GM10266 (cell line): ENCODE data around the gene NTRK2.

Experiments used
- DNase-seq: peaks from one replicate; pipeline ENCODE4 v3.0.0; 2012; ENCODE audit errors: extremely low spot score
- TF ChIP-seq, protein P1 (sequence below): IDR thresholded peaks from 2 replicates; pipeline ENCODE4 v1.5.1; 2012; ENCODE audit warnings: mild to moderate bottlenecking, low read depth; ENCODE audit not compliant: control insufficient read depth, insufficient read depth; ENCODE audit errors: missing control alignments

NTRK2 gene

DNA sequence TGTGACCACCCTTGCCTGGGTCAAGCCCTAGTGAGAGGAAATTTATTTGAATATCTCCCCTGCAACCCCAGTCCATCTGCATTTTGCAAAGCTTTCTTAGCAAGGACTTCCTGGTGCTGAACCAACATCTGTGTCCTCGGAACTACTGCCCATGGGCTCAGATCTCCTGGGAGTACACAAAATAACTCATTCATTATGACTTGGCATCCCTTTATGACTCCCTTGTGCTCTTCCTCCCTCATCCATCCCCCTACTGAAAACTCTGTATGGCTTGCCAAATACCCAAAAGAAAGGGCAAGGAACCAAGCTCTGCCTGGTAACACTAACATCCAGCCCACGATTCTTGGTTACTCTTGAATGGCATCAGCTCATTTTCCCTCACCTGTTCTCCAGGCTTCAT, 368.5 kb downstream of the NTRK2 start:
- TF ChIP-seq, protein P1, sequence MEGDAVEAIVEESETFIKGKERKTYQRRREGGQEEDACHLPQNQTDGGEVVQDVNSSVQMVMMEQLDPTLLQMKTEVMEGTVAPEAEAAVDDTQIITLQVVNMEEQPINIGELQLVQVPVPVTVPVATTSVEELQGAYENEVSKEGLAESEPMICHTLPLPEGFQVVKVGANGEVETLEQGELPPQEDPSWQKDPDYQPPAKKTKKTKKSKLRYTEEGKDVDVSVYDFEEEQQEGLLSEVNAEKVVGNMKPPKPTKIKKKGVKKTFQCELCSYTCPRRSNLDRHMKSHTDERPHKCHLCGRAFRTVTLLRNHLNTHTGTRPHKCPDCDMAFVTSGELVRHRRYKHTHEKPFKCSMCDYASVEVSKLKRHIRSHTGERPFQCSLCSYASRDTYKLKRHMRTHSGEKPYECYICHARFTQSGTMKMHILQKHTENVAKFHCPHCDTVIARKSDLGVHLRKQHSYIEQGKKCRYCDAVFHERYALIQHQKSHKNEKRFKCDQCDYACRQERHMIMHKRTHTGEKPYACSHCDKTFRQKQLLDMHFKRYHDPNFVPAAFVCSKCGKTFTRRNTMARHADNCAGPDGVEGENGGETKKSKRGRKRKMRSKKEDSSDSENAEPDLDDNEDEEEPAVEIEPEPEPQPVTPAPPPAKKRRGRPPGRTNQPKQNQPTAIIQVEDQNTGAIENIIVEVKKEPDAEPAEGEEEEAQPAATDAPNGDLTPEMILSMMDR = no peak
- DNase-seq = no peak

DNA sequence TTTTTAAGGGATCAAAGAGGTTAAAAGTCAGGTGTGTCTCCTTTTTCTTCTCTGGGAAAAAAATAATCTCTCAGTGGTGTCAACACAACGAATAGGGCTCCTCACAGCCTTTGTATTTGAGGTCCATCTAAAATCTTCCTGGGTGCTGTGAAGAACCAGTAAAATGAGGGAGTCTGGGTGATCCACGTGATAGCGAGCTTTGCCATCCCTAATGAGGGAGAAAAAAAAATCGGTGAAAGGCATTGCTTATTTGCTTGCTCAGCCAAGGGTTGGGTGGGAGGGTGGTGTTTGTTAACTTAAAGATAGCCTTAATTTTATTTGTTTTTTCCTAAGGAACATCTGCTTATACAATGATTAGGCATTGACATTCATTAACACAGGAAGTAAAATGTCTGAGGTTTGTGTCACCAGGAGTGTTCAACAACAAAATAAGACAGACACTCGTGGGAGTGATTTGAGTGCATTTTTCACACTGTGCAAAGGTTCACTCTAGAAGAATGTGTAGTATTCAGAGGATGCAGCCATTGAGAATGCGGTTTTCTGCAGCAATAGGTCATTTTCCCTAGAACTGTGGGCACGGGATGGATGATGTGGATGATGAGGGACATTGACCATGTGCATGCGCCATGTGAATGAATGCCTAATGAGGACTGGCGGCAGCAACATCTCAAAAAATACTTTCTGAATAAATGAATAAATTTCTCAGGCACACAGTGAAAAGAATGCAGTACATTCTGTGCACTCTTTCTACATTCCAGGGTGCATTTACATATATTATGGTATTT, 369.5 kb downstream of the NTRK2 start:
- no peak for DNase-seq
- TF ChIP-seq, protein P1 = no peak

DNA sequence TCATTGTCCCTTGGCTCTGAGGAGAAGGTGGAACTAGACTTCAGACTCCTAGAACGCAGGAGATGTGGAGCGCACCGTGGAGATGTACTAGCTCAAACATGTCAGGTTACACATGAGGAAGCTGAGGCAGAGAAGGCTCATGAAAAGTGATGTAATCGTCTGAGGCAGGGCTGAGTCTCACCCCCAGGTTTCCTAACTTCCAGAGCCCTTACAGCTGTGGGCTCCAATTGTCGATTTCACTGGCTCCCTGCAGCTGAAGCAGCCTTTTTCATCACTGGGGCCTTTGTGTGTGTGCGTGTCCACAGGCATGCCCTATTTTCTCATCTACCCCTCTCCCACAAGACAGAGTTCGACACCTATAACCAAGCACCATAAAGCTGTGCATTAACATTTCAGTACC, 370.6 kb downstream of the NTRK2 start:
- TF ChIP-seq, protein P1 = no peak
- DNase-seq = no peak

DNA sequence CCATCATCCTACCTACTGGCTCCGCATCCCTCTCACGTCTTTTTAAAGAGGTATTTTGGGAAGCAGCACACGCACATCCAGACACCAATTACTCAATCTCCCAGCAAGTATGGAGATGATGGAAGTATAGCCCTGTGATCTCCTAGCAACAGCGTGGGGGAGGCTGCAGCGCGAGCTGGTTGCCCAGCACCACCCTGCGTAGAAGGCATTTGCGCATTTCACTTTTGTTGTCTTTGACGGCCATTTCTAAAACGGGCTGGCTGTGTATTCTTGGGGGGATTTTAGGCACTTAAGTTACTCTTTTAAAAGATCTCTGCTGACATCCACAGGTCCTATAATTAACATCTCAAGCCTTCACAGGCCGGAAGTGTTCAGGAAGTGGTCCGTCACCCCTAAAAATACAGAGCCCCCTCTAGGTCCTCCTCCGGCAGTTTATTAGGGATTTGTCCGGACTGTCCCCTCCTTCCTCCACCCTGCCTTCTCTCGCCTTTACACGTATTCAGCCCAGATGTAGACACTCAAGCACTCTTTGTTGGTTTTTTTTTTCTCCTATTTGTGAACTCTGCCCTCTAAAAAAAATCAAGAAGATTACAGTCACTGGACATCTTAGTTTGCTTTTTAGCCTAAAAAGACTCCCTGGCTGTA, 371.4 kb downstream of the NTRK2 start:
- no peak for DNase-seq
- TF ChIP-seq, protein P1 = no peak

DNA sequence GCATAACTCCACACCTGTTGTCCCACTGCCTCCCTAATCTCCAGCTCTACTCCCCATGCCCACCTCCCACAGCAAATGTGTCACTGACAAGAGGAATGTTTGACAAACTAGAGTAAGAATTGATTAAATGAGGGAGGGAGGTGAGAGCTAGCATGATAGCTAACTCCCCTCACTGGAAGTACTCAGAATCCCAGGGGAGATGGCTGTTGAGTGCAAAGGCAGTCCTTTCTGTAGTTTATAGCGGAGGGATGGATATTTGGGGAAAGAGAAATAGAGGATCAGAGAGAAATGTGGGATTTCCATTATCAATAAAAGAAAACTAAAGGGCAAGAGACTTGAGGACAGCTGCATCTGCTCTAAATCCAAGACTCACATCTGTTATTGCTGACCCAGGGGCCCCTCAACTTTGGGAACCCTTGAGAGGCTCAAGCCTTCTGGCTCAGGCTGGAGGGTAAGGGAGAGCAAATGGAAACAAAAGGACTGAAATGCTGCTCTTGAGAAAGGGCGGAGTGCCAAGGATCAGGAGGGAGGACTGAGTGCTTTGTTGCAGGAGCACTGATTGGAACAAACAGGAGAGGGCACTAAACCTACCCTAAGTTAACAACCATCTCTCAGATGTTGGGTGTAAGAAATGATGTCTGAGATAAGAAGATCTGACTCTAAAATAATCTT, 372.1 kb downstream of the NTRK2 start:
- TF ChIP-seq, protein P1 = no peak
- no peak for DNase-seq

DNA sequence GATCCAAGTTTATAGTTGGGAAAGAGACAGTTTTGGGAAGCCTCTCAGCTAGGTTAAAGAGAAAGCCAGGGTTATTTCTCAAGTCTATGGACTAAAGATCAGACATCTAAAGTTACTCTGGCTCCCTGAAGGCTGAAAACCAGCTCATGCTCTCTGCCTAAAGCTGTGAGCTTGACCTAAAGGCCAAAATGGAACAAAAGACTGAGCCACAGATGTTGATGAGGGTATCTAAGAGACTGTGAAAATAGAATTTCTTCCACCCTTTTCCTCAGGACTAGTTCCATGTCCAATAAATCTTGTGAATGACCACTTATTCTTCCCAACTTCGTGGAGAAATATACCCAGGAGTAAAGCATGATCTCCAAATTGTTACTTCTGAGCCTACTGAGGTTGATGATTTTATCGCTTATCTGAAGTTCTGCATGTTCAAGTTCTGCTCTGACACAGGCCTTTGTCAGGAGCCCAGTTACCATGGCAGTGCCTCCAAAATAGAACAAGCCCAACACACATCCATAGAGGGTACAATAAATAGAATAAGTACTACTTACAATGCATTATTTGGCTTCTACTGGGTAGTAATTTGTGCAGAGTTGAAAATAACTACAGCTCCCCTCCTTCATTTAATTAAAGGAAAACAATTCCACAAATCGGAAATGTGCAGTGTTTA, 373.6 kb downstream of the NTRK2 start:
- no peak for DNase-seq
- TF ChIP-seq, protein P1 = no peak
